DMS53 (cell line): ENCODE results near the gene XRCC4.
"Not testable (repeated sequence)": the region's sequence is repeated elsewhere in the genome, so short reads cannot be mapped to it uniquely, and the experiment has no call there.

Source experiments
- DNase-seq: peaks from one replicate; lab custom pipeline; 2025; lab: John Stamatoyannopoulos, UW

Gene XRCC4

GRCh38 chr5:83076742-83077661, at the start of gene XRCC4, which contains the start of gene TMEM167A:
Gene XRCC4 (plus strand): TSS chr5:83077547. CDS start chr5:83104920, 27,373 bp downstream.
Gene TMEM167A (minus strand): TSS chr5:83077394. CDS start chr5:83077323, 71 bp downstream.
- peak; percentile 100 for DNase-seq

- DNase-seq = peak; percentile 5
These were observed 47.4 kb upstream of the XRCC4 start for GRCh38 chr5:83029912-83030311.

GRCh38 chr5:83031381-83031780, 46.0 kb upstream of the XRCC4 start:
- no peak for DNase-seq

GRCh38 chr5:83034036-83034435, 43.3 kb upstream of the XRCC4 start:
- DNase-seq = no peak

- DNase-seq = no peak
These were observed 42.7 kb upstream of the XRCC4 start for GRCh38 chr5:83034528-83035207.

GRCh38 chr5:83035373-83036100, 41.8 kb upstream of the XRCC4 start:
- DNase-seq = no peak

- DNase-seq = no peak
These were observed 40.3 kb upstream of the XRCC4 start for GRCh38 chr5:83036991-83037575.

- DNase-seq = no peak
These were observed 38.4 kb upstream of the XRCC4 start for GRCh38 chr5:83038924-83039323.

- DNase-seq = no peak
These were observed 34.8 kb upstream of the XRCC4 start for GRCh38 chr5:83042507-83042906.

GRCh38 chr5:83044926-83045325, 32.4 kb upstream of the XRCC4 start:
- DNase-seq = no peak

GRCh38 chr5:83048277-83048676, 29.1 kb upstream of the XRCC4 start:
- DNase-seq = no peak

- no peak for DNase-seq
These were observed 28.5 kb upstream of the XRCC4 start for GRCh38 chr5:83048811-83049210.

GRCh38 chr5:83049370-83049885, 27.9 kb upstream of the XRCC4 start:
- no peak for DNase-seq

- DNase-seq = peak; percentile 27
These were observed 26.5 kb upstream of the XRCC4 start for GRCh38 chr5:83050723-83051340.

- DNase-seq = no peak
These were observed 22.2 kb upstream of the XRCC4 start for GRCh38 chr5:83055166-83055565.

GRCh38 chr5:83058726-83059125, 18.6 kb upstream of the XRCC4 start:
- DNase-seq = no peak

- no peak for DNase-seq
These were observed 18.0 kb upstream of the XRCC4 start for GRCh38 chr5:83059341-83059740.

GRCh38 chr5:83066548-83067110, 10.7 kb upstream of the XRCC4 start:
- no peak for DNase-seq

- DNase-seq = not testable (repeated sequence)
These were observed 10.0 kb upstream of the XRCC4 start for GRCh38 chr5:83067377-83067776.

GRCh38 chr5:83069096-83069799, 8.1 kb upstream of the XRCC4 start:
- no peak for DNase-seq
